ENCODE results near the gene PAK1IP1.

Gene PAK1IP1

DNA sequence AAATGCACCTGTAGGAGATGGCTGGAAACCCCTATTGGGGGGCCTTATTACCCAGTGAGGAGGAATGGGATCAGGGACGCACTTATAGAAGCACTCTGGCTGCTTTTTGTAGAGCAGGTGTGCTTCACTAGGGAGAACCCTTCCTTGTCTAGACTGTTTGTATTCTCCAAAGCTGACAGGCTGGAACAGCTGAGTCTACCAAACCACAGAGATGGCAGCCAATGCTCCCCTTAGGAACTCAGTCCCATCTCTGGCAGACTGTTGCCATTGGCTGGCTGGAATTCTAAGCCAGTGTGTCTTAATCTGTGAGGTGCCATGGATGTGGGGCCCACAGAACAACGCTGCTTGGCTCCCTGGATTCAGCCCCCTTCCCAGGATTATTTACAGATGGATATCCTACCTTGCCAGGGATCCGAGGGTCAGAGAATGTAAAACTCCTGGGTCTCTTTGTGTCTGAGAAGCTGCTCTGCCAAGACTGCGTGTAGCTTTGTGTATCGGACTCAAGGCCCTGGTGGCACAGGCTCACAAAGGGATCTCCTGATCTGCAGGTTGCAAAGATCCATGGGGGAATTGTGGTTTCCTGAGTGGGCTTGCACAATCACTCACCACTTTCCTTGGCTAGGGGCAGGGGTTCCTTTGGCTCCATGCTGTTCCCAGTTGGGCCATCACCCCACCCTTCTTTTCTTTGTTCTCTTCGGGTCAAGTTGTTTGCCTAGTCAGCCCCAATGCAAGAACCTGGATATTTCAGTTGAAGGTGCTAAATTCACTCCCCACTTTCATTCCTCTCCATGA is 26.4 kb upstream of the PAK1IP1 start:
- Histone ChIP-seq H3K4me3 (ENCODE audit: low read length) (no peak overlapping the region), H3K36me3 (ENCODE audit: control insufficient read depth, low read length) (no peaks in the 10 kb centered on the region), H4K20me1 (ENCODE audit: control insufficient read depth, insufficient read depth, low read depth, low read length) (no peaks in the 10 kb centered on the region), H3K4me2 (ENCODE audit: low read length) (no peak overlapping the region), H3K4me1 (ENCODE audit: control insufficient read depth, low read length) (no peaks in the 10 kb centered on the region), H3K9me3 (ENCODE audit: control insufficient read depth, insufficient read depth, low read length) (peaks cover 6% of the 10 kb centered on the region; the same call in 1 of the 2 replicates), H3K9me2 (replicated peaks; ENCODE audit: control insufficient read depth, low read length) (no peaks in the 10 kb centered on the region), H3F3A (ENCODE audit: control insufficient read depth, insufficient read depth) (no peaks in the 10 kb centered on the region), H3K79me2 (ENCODE audit: control insufficient read depth, low read length) (no peaks in the 10 kb centered on the region), H3K27ac (ENCODE audit: low read depth, low read length) (no peak overlapping the region), H3K27me3 (ENCODE audit: control insufficient read depth, low read length) (peaks cover 14% of the 10 kb centered on the region)
- no peak for TF ChIP-seq EZH2phosphoT487 (IDR thresholded peaks at IDR 0.05; ENCODE audit: borderline replicate concordance, low read length)
- TF ChIP-seq CTCF (IDR thresholded peaks at IDR 0.05; ENCODE audit: low read depth, low read length, poor library complexity, severe bottlenecking): no peak

DNA sequence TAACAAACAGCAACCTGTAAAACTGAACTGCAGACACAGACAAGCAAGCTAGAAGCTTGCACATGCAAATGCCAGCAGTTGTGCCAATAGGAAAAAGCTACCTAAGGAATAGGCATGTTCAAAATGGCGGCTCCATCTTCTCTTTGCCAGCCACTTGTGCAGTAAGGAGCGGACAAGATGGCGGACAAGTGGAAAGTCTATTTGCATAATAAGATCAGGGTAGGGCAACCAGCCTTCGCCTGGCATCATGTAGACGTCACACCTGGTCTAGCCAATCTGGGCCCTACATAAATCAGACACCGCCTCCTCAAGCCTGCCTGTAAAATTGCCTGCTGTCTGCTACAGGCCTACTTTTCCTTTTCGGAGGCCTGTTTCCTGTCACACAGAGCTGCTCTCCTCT is 18.4 kb upstream of the PAK1IP1 start:
- H3K4me1 ChIP-seq (ENCODE audit: control insufficient read depth, low read length): no peaks in the 10 kb centered on the region
- H3F3A ChIP-seq (ENCODE audit: control insufficient read depth, insufficient read depth): no peaks in the 10 kb centered on the region
- TF ChIP-seq EZH2phosphoT487 (IDR thresholded peaks at IDR 0.05; ENCODE audit: borderline replicate concordance, low read length) (no peak), CTCF (IDR thresholded peaks at IDR 0.05; ENCODE audit: low read depth, low read length, poor library complexity, severe bottlenecking) (no peak)
- H3K27me3 ChIP-seq (ENCODE audit: control insufficient read depth, low read length): no peaks in the 10 kb centered on the region
- H3K4me2 ChIP-seq (ENCODE audit: low read length): no peak overlapping the region
- H3K79me2 ChIP-seq (ENCODE audit: control insufficient read depth, low read length): no peaks in the 10 kb centered on the region
- H3K27ac ChIP-seq (ENCODE audit: low read depth, low read length): no peak overlapping the region
- no peak overlapping the region for H3K4me3 ChIP-seq (ENCODE audit: low read length)
- no peaks in the 10 kb centered on the region for H3K36me3 ChIP-seq (ENCODE audit: control insufficient read depth, low read length)
- H3K9me3 ChIP-seq (ENCODE audit: control insufficient read depth, insufficient read depth, low read length): no peaks in the 10 kb centered on the region
- H3K9me2 ChIP-seq (replicated peaks; ENCODE audit: control insufficient read depth, low read length): no peaks in the 10 kb centered on the region
- H4K20me1 ChIP-seq (ENCODE audit: control insufficient read depth, insufficient read depth, low read depth, low read length): no peaks in the 10 kb centered on the region

DNA sequence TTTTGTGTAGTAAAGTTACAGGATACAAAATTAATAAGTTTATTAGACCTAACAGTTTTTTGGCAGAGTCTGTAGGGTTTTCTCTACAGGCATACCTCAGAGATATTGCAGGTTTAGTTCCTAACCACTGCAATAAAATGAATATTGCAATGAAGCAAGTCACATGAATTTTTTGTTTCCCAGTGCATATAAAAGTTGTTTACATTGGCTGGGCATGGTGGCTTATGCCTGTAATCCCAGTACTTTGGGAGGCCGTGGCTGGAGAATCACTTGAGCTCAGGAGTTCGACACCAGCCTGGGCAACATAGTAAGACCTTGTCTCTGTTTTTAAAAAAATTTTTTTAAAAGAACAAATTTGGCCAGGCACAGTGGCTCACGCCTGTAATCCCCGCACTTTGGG is 16.3 kb upstream of the PAK1IP1 start:
- TF ChIP-seq EZH2phosphoT487 (IDR thresholded peaks at IDR 0.05; ENCODE audit: borderline replicate concordance, low read length): no peak
- TF ChIP-seq CTCF (IDR thresholded peaks at IDR 0.05; ENCODE audit: low read depth, low read length, poor library complexity, severe bottlenecking): no peak
- Histone ChIP-seq H3K9me2 (replicated peaks; ENCODE audit: control insufficient read depth, low read length) (no peaks in the 10 kb centered on the region), H4K20me1 (ENCODE audit: control insufficient read depth, insufficient read depth, low read depth, low read length) (no peaks in the 10 kb centered on the region), H3K4me2 (ENCODE audit: low read length) (no peak overlapping the region), H3K4me1 (ENCODE audit: control insufficient read depth, low read length) (no peaks in the 10 kb centered on the region), H3K27ac (ENCODE audit: low read depth, low read length) (no peak overlapping the region), H3K36me3 (ENCODE audit: control insufficient read depth, low read length) (no peaks in the 10 kb centered on the region), H3K9me3 (ENCODE audit: control insufficient read depth, insufficient read depth, low read length) (0 out of 2 replicates have a peak, but pooled peaks cover 4% of the 10 kb centered on the region), H3K79me2 (ENCODE audit: control insufficient read depth, low read length) (no peaks in the 10 kb centered on the region), H3K27me3 (ENCODE audit: control insufficient read depth, low read length) (no peaks in the 10 kb centered on the region), H3F3A (ENCODE audit: control insufficient read depth, insufficient read depth) (no peaks in the 10 kb centered on the region), H3K4me3 (ENCODE audit: low read length) (no peak overlapping the region)
